NOMO-1 treated with dmso at 0.1 percent for 144 hours (cell line): ENCODE results near the gene GPC5.
"Not testable (repeated sequence)": the region's sequence is repeated elsewhere in the genome, so short reads cannot be mapped to it uniquely, and the experiment has no call there.

Source experiments
- DNase-seq: peaks from one replicate; lab custom pipeline; 2025; ENCODE audit not compliant: unreplicated experiment; lab: John Stamatoyannopoulos, UW

The GPC5 gene

DNA sequence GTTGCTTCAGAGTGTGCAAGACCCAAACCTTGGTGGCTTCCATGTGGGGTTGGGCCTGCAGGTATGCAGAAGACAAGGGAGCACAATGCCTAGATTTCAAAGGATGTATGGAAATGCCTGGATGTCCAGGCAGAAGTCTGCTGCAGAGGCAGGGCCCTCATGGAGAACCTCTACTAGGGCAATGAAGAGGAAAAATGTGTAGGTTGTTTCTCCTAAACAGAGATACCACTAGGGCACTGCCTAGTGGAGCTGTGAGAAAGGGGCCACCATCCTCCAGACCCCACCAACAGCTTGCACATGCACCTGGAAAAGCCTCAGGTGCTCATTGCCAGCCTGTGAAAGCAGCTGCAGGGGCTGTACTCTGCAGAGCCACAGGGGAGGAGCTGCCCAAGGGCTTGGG, 1295.6 kb downstream of the GPC5 start:
- DNase-seq, result no peak

DNA sequence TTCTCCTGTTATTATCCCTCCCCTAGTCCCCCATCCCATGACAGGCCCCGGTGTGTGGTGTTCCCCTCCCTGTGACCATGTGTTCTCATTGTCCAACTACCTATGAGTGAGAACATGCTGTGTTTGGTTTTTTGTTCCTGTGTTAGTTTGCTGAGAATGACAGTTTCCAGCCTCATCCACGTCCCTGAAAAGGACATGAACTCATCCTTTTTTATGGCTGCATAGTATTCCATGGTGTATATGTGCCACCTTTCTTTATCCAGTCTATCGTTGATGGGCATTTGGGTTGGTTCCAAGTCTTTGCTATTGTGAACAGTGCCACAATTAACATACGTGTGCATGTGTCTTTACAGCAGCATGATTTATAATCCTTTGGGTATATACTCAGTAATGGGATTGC, 1297.4 kb downstream of the GPC5 start:
- not testable (repeated sequence) for DNase-seq

DNA sequence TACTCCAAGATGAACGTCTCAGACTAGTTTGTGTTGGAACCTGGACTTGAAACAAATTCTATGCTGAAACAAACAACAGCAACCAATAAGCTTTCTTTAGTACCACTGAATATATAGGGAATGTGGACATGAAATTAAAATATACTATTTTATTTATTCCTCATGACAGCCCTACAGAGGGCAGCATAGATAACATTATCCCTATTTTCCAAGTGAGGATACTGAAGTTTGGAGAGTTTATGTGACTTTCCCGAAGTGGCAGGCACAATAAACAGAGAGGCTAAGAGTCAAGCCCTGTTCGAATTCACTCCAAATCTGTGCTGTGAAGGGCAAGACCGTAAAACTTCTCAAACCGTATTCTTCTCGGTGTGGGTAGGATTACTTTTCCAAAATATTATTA, 1318.3 kb downstream of the GPC5 start:
- no peak for DNase-seq

DNA sequence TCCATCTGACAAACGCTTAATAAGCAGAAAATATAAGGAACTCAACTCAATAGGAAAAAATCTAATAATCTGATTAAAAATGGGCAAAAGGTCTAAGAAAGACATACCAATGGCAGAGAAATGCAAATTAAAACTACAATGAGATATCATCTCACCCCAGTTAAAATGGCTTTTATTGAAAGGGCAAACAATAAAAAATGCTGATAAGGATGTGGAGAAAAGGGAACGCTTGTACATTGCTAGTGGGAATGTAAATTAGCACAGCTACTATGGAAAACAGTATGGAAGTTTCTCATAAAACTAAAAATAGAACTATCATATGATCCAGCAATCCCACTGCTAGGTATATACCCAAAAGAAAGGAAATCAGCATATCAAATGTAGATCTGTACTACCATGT, 1319.4 kb downstream of the GPC5 start:
- no peak for DNase-seq

DNA sequence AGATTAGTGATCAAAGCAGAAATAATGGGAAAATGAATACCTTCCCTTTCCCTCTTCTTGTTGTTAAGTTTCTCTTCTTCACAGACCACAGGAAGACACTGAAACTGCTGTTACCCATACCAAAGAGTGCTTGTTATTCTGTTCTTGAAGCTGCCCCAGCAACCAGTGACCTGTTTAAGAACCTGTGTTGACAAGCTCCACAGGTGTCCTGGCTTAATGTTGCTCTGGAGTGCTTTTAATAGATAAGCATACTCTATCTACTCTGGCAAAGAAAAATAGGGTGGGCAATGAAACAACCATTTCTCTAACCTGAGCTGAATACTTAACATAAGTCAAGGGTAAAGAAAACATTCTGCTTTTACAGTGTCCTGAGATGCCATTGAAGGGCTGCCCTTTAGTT, 1321.4 kb downstream of the GPC5 start:
- no peak for DNase-seq

DNA sequence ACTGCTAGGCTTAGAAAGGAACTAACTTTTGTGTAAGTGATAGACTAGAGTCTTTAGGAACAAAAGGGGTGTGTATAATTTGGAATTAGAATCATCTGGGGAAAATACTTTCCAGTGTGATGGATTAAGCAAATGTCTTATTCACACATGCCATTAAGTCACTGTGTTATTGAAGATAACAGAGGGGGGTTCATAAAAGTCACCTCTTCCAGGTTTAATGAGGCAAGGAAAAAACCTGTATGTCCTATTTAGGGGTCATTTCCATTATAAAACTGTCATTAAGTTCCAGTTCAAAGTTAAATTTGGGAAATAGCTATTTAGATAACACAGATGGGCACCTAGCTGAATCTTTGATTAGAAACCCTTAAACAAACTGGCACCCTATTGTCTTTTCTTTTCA, 1323.2 kb downstream of the GPC5 start:
- no peak for DNase-seq

DNA sequence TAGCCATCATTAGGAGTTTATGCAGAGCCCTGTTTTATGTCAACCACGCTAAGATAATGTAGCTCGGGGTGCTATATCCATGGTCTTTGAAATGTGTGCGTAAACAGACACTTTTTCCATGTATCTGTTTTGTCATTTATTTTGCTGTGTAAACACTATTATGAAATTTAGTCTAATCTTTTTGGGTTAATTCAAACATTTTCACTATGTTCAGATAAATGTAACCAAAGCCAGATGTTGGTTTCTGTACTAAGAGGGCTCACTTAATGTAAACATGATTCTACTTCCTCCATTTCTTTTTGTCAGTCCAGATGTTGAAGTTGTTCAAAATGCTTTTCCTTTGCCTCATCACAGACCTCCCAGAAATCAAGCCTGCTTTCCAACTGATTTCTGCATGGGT, 1328.7 kb downstream of the GPC5 start:
- DNase-seq, result no peak

DNA sequence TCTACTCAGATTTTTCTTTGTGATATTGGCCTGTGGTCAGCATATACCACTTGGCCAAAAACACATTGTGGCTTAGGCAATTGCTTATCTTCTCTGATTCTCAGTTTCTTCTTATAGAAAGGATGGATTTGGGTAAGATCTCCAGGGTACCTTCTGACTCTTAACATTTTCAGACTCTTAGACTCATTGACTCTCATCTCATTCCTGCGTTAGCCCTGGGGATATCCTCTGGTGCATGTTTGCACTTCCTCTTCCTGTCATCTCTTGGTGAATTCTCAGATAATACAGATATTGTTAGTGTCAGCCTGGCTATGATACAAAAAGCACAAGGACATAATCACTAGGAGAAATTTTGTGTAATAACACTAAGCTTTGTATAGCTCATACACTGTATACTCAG, 1335.6 kb downstream of the GPC5 start:
- DNase-seq, result no peak

DNA sequence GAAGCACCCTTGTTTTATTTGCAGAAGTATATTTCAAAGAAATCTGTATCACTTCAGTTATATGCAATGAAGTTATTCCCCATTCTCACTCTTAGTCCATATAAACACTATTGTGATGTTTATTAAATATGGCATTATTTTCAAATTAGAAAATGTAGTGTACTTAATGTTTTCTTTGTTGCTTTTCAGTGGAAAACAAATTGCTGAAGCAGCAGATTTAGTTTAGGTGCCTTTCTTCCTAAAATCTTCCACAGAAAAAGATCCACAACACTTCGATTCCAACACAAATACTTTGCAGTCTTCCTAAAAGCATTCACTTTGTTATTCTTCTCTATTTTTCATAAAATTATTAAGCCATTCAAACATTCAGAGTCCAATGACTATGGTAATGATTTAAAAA, 1336.1 kb downstream of the GPC5 start:
- no peak for DNase-seq

DNA sequence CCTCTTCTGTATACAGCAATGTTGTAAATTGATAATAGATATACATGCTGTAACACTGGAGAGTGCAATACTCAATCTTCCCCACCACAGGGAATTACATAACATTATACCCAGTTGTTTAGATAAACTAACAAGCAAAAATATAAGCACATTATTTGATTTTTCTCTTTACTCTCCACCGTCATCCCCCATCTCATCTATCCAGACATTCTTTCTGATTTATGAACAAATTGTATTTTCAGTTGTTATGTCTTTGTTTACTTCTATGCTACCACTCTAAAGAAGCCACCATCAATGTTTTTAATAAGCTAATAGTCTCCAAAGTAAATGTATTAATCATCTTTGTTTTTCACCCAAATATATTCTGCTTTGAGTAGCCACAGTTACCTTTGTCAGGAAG, 1337.5 kb downstream of the GPC5 start:
- no peak for DNase-seq

DNA sequence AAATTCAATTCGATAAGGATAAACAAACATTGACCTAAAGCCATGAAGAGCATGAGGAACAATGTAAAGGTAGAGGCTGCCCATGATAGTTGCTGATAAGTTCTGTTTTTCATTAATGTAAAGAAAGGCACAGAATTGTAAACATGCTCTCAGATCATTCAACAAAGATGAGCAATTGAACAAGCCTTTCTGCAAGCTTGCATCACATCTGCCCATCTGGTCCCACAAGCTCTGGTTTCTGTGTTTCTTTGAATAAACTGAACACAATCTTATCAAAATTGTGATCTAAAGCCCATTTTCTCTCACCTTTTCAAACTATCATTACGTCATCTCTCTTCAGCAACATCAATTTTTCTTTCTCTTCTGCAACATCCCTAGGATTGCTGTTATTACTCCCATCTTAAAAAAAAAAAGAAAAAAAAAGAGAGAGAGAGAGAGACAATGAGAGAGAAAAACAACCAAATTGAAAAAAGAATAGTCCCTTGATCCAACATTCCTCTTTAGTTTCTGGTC, 1340.9 kb downstream of the GPC5 start:
- no peak for DNase-seq

DNA sequence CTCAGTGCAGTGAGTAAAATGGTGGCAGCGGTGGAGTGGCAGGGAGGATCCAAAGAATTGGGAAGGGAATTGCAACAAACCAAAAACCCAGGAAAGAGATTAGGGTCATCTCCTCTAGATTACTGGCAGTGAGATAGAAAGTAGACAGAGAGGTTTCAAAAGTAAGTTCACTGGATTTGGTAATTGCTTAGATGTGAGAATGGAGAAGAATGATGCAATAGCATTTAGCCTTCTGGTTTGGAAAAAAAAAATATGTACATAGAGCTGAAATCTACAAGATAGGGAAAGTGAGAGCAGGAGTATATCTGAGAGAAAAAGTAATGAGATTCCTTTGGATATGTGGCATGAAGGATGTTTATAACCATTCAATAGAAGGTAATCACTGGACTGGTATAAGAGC, 1345.6 kb downstream of the GPC5 start:
- no peak for DNase-seq

DNA sequence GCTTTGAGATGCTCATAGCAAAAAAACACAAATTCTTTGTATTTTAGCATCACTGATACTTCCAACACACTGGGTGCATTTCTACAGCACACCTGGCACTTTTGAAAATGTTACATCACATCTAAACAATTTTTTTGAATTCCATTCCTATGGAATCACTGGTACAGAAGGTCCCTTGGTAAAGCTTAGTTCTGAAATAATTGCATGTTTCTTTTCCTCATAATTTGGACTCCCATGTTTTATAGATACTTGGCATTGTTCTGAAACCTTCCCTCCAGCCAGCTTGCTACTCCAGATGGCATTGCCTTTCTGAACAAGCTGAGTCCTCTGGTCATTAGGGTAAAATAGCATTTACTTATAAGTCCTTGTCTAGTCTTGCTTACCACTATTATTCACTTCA, 1346.8 kb downstream of the GPC5 start:
- DNase-seq, result no peak

DNA sequence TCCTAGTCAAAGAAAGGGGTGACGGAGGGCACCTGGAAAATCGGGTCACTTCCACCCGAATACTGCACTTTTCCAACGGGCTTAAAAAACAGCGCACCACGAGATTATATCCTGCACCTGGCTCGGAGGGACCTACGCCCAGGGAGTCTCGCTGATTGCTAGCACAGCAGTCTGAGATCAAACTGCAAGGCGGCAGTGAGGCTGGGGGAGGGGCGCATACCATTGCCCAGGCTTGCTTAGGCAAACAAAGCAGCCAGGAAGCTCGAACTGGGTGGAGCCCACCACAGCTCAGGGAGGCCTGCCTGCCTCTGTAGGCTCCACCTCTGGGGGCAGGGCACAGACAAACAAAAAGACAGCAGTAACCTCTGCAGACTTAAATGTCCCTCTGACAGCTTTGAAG, 1354.3 kb downstream of the GPC5 start:
- not testable (repeated sequence) for DNase-seq

DNA sequence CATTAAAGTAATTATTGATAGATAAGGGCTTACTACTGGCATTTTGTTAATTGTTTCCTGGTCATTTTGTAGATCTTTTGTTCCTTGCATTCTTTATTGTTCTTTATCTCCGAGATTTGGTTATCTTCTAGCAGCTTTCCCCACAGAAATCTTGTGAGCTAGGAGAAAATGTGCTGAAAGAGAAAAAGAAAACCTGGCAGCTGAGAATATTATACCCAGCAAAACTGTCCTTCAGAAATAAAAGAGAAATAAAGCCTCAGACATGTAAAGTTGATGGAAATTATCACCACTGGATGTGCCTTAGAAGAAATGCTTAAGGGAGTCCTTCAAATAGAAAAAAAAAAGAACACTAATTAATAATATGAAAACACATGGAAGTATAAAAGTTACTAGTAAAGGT, 1363.3 kb downstream of the GPC5 start:
- no peak for DNase-seq

DNA sequence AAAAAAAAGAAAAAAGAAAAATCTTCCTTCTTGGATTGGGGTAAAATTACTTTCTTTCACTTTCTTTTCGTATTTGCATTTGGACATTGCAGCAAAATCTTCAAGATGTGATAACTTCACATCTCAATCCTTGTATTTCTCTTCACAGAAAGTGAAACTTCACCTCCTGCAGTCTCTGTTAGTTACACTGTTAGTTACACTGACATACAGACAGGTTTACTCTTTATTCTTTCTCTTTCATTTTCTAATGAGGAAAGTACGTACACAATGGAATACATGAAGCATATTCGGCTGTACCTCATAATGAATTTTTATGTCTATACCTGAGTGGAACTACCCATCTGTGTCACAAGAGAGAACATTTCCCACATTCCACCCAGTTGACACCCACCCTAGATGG, 1369.0 kb downstream of the GPC5 start:
- no peak for DNase-seq

DNA sequence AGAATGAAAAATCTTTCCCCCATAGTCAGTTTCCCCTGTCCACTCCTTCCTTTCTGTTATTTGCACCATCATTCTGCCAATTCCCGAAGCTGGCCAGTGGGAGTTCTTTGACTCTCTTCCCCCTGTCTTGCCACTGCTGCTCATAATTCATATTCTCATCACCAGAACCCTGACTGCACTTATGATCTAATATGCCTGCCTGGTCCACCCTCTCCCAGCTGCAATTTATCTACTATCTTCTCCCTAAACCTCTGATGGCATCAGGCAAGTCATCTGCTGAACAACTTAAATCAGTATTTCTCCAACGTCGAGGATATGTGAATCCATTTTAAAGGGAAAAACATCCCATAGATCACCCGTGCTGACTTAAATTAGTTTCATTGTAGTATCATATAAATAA, 1370.2 kb downstream of the GPC5 start:
- DNase-seq, result no peak

DNA sequence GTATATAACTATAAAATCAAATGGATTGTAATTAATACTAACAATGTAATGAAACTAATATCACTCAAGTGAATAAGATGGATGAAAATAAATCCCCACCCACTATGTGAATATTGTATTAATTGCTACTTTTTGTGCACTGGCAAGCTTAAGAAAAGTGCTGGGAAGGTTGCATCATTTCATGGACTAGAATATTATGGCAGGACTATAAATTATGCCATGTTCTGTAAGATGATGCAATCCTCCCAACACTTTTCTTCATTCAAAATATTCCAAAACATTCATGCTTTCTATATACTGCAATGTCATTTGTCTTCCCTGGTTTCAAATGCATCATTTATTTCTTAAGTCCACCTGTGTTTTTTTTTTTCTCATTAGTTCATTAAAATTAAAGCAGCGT, 1370.6 kb downstream of the GPC5 start:
- DNase-seq, result no peak

DNA sequence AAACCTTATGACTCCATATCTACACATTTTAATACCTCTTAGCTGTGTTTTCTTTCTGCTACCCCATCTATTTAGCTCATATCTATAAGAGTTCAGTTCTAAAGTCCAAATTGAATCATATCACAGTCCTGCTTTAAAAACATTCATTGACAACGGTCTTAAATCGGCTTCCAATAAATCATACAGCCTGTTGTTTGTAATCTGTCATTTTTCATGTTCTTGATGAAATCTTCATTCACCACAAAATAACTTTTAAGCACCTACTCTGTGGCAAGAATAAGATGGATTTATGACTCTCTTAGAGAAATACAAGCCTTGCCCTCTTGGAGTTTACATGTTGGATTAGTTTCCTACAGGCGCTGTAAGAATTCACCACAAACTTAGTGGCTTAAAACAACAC, 1377.2 kb downstream of the GPC5 start:
- no peak for DNase-seq

DNA sequence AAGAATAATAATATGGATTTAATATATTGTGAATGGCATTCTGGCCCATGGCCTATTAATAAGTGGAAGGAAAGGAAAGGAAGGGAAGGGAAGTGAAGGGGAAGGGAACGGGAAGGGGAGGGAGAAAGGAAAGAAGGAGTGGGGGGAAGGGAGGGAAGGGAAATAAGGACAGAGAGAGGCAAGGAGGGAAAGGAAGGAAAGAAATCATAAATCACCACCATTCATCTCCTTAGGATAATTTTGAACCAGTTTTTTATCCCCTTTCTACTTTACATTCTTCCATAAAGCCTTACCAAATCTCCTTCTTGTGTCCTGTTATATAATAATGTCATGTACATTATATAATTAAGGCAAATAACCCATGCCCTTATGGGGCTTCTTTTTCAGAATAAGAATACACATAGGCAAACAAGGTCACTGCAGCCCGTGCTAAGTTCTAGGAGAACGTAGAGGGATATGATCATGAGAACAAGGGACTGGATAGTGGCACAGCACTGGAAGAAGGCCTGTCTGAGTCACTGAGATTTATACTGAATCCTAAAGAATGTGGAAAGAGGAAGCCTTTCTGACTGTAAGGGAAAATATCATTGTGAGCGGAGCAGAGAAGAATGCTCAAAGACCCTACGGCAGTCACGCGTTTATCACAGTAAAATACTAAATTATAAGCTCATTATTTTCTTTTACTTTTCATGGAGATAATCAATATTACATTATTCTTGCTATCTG, 1383.7 kb downstream of the GPC5 start:
- no peak for DNase-seq

DNA sequence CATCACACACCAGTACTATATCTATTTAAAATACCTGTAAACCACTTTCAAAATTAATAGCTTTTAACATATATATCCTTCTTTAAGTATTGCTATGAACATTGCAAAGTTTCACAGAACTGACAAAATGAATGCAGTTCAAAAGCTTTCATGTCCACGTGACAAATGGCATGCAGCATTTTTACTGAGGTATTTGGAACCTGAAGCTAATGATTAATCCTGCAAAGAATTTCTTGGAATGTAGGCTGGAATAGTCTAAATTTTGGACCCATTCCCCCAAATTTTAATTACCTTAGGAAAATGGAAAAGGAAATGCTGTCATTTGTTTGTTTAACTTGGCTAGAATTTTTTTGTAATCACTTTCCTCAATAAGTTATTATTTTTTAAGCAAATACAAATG, 1404.4 kb downstream of the GPC5 start:
- no peak for DNase-seq

DNA sequence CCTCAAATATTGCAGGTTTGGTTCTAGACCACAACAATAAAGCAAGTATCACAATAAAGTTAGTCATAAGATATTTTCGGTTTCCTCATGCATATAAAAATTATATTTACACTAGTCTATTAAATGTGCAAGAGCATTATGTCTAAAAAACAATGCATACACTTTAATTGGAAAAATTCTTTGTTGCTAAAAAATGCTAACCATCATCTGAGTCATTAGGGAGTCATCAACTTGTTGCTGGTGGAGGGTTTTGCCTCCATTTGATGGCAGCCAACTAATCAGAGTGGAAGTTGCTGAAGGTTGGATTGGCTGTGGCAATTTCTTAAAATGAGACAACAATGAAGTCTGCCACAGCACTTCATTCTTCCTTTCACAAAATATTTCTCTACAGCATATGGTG, 1405.9 kb downstream of the GPC5 start:
- DNase-seq, result no peak

DNA sequence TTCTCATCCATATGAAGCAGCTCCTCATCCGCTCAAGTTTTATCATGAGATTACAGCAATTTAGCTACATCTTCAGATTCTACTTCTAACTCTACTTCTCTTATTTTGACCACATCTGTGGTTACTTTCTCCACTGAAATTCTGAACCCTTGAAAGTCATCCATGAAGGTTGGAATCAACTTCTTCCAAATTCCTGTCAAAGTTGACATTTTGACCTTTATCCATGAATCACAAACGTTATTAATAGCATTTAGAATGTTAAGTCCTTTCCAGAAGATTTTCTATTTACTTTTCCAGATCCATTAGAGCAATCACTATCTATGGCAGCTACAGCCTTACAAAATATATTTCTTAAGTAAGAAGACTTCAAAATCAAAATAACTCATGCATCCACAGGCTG, 1406.5 kb downstream of the GPC5 start:
- DNase-seq, result no peak
